AG04450 (cell line): Measurements from ENCODE around the gene PDLIM4. TPM values are rescaled to one million over a fixed set of nuclear protein-coding genes. Genes with fewer than 3 reads are reported as not detected.

Experiments
- CTCF ChIA-PET: fragments of 300-600, 350-600 bp; formaldehyde crosslinking; extraction: SDS; loops from one replicate; lab custom pipeline; 2022; ENCODE audit warnings: antibody characterized with exemption, inconsistent platforms; lab: Charles Lee
- POLR2A ChIA-PET: fragments of 350-600 bp; formaldehyde crosslinking; extraction: SDS; loops from one replicate; lab custom pipeline; 2021; ENCODE audit warnings: antibody characterized with exemption, inconsistent platforms; lab: Yijun Ruan, JAX
- DNase-seq: peaks from one replicate; pipeline ENCODE4 v3.0.0-alpha.2; 2011; ENCODE audit warnings: low read depth, low spot score
- H3K27ac ChIP-seq: one replicate; pipeline ENCODE4 v1.5.1; 2012; ENCODE audit warnings: low read depth, low read length, control low read depth
- H3K27me3 ChIP-seq: one replicate; pipeline ENCODE4 v1.6.0; 2012; ENCODE audit warnings: low read length; ENCODE audit not compliant: control insufficient read depth, insufficient read depth
- H3K4me3 ChIP-seq: 2 replicates; pipeline ENCODE4 v1.5.1; 2011; ENCODE audit warnings: mild to moderate bottlenecking, low read depth, low read length, control low read depth
- H3K9me3 ChIP-seq: 2 replicates; pipeline ENCODE4 v1.5.1; 2012; ENCODE audit warnings: low read length; ENCODE audit not compliant: control insufficient read depth, insufficient read depth
- polyA plus RNA-seq: library from polyadenylated mRNA; depleted of rRNA; stranded (reverse); fragments of >200 nt; gene quantifications from 2 replicates; pipeline ENCODE4 v1.2.3, GENCODE V29; 2011
- TF ChIP-seq, protein P1 (sequence below): IDR thresholded peaks from 2 replicates; pipeline ENCODE4 v1.5.1; 2011; ENCODE audit warnings: low read depth, low read length, control low read depth, inconsistent platforms

Gene PDLIM4
- polyA plus RNA-seq, 1 experiment = 43.4 TPM

- ChIA-PET POLR2A (no interaction called here), CTCF (interaction anchor here (9.7 kb wide), 1 partner anchor 16 kb away, joined by 55 read pairs; no protein-coding TSS in a partner anchor)
- H3K27me3 ChIP-seq = no peaks in the 10 kb centered on the region
- H3K4me3 ChIP-seq = no peak overlapping the region
- DNase-seq = no peak
- H3K27ac ChIP-seq = no peak overlapping the region
- H3K9me3 ChIP-seq = peaks cover 3% of the 10 kb centered on the region; the same call in 1 of the 2 replicates
- TF ChIP-seq, protein P1, sequence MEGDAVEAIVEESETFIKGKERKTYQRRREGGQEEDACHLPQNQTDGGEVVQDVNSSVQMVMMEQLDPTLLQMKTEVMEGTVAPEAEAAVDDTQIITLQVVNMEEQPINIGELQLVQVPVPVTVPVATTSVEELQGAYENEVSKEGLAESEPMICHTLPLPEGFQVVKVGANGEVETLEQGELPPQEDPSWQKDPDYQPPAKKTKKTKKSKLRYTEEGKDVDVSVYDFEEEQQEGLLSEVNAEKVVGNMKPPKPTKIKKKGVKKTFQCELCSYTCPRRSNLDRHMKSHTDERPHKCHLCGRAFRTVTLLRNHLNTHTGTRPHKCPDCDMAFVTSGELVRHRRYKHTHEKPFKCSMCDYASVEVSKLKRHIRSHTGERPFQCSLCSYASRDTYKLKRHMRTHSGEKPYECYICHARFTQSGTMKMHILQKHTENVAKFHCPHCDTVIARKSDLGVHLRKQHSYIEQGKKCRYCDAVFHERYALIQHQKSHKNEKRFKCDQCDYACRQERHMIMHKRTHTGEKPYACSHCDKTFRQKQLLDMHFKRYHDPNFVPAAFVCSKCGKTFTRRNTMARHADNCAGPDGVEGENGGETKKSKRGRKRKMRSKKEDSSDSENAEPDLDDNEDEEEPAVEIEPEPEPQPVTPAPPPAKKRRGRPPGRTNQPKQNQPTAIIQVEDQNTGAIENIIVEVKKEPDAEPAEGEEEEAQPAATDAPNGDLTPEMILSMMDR = no peak
Measured at GRCh38 chr5:132254321-132254977, 3.0 kb upstream of the PDLIM4 start.

DNA sequence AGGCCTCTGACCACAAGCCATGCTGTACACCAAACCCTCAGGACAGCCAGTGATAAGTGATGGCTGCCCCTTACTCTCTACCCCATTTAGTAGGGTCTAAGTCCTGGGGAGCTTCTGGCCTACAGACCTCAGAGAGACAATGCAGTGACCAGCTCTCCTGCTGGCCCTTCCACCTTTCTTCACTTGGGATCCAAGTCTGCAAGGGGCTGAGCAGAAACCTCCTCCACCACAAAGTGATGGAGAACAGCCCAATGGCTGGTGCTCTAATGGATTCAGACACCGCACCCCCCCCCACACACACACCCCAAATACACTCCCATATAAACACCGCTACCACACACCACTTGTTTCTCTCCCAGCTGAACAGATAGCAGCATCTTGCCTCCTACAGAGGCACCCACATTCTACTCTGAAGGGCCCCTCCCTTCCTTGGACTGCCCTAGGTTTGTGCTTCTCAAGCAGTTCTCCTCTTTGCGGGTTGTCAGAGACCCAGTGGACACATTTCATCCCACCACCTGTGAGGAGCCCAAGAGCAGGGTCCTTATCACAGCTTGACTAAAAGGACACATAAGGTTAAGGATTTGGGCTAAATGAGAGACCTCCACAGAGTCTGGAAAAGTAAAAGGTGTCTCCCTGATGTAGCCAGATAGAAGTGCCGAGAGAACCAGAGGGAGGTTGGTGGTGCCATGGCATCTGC lies 1.3 kb upstream of the PDLIM4 start:
- ChIA-PET CTCF (interaction anchor here (9.7 kb wide), 1 partner anchor 18 kb away, joined by 55 read pairs; no protein-coding TSS in a partner anchor), POLR2A (no interaction called here)
- Histone ChIP-seq H3K27me3 (no peaks in the 10 kb centered on the region), H3K9me3 (peaks cover 3% of the 10 kb centered on the region; the same call in 1 of the 2 replicates), H3K27ac (no peak overlapping the region), H3K4me3 (no peak overlapping the region)
- DNase-seq = no peak
- TF ChIP-seq, protein P1 = no peak

GRCh38 chr5:132256783-132257130 lies 739 bp upstream of the PDLIM4 start:
- TF ChIP-seq, protein P1 = no peak
- Histone ChIP-seq H3K4me3 (peak overlapping the region; percentile 59), H3K27me3 (no peaks in the 10 kb centered on the region), H3K9me3 (no peaks in the 10 kb centered on the region; the same call in 1 of the 2 replicates), H3K27ac (no peak overlapping the region)
- CTCF ChIA-PET = interaction anchor here (9.7 kb wide), 1 partner anchor 18 kb away, joined by 55 read pairs; no protein-coding TSS in a partner anchor
- POLR2A ChIA-PET = interaction anchor here (1.4 kb wide), 2 partner anchors 31 to 37 kb away, joined by 5 to 6 read pairs; partner anchors contain the start of gene SLC22A4
- no peak for DNase-seq

- Histone ChIP-seq H3K9me3 (no peaks in the 10 kb centered on the region; the same call in 1 of the 2 replicates), H3K4me3 (peak overlapping the region; percentile 81), H3K27me3 (no peaks in the 10 kb centered on the region), H3K27ac (peak overlapping the region; percentile 99)
- CTCF ChIA-PET = interaction anchor here (9.7 kb wide), 1 partner anchor 20 kb away, joined by 55 read pairs; no protein-coding TSS in a partner anchor
- no peak for DNase-seq
- POLR2A ChIA-PET = interaction anchor here (1.0 to 2.7 kb wide), 7 partner anchors 20 to 35 kb away, joined by 4 to 20 read pairs (median 5); partner anchors contain the start of genes P4HA2 and SLC22A4
- TF ChIP-seq, protein P1 = no peak
Measured at GRCh38 chr5:132258102-132259068, 889 bp downstream of the PDLIM4 start.
